Liver (tissue), 3 donors: Measurements from ENCODE around the gene KAZN.

Experiments
- GABPA ChIP-seq, 2 donors: IDR thresholded peaks in 1 of 2; conservative IDR thresholded peaks in 1 of 2; 2 replicates each; pipeline ENCODE4 v1.6.1; 2016; ENCODE audit warnings: antibody characterized with exemption in 2 of 2, mild to moderate bottlenecking in 1 of 2, moderate library complexity in 1 of 2
- HNF4G ChIP-seq: IDR thresholded peaks from 2 replicates; pipeline ENCODE4 v1.6.1; 2016; ENCODE audit warnings: antibody characterized with exemption
- JUND ChIP-seq, 2 donors: IDR thresholded peaks; 2 replicates each; pipeline ENCODE4 v1.6.1; 2016; ENCODE audit warnings: antibody characterized with exemption in 2 of 2
- RXRA ChIP-seq, 2 donors: IDR thresholded peaks; 2 replicates each; pipeline ENCODE4 v1.6.1; 2017 to 2018; ENCODE audit warnings: antibody characterized with exemption in 2 of 2, mild to moderate bottlenecking in 1 of 2
- TF ChIP-seq, protein P1 (sequence below): fragments of 150-350 bp; IDR thresholded peaks from 2 replicates; pipeline ENCODE4 v1.5.1; 2017; ENCODE audit warnings: improper control_type of control experiment, low read depth, low read length; ENCODE audit not compliant: missing input control
- TF ChIP-seq, protein P2 (sequence below): IDR thresholded peaks from 2 replicates; pipeline ENCODE4 v1.6.1; 2016; ENCODE audit warnings: antibody characterized with exemption
- donor health status: healthy.
- donor health status: healthy.

DNA sequence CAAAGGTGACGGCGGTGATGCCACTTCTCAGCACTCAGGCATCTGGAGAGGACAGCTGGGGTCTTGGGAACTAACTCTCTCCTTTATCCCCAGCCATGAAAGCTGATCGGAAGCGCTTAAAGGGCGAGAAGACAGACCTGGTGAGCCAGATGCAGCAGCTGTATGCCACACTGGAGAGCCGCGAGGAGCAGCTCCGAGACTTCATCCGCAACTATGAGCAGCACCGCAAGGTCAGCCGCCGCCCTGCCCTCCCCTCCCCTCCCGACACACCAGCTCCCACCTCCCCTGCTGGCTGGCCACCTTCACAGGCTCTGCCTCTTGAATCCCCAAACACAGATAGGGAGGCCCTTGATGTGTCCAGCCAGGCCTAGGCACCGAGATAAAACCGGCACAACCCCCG lies 436.2 kb downstream of the KAZN start:
- TF ChIP-seq, protein P1, sequence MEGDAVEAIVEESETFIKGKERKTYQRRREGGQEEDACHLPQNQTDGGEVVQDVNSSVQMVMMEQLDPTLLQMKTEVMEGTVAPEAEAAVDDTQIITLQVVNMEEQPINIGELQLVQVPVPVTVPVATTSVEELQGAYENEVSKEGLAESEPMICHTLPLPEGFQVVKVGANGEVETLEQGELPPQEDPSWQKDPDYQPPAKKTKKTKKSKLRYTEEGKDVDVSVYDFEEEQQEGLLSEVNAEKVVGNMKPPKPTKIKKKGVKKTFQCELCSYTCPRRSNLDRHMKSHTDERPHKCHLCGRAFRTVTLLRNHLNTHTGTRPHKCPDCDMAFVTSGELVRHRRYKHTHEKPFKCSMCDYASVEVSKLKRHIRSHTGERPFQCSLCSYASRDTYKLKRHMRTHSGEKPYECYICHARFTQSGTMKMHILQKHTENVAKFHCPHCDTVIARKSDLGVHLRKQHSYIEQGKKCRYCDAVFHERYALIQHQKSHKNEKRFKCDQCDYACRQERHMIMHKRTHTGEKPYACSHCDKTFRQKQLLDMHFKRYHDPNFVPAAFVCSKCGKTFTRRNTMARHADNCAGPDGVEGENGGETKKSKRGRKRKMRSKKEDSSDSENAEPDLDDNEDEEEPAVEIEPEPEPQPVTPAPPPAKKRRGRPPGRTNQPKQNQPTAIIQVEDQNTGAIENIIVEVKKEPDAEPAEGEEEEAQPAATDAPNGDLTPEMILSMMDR: no peak
- no peak for TF ChIP-seq GABPA (IDR thresholded peaks at IDR 0.05 in 1 of 2, conservative IDR thresholded peaks at IDR 0.05 in 1 of 2)
- TF ChIP-seq, protein P2, sequence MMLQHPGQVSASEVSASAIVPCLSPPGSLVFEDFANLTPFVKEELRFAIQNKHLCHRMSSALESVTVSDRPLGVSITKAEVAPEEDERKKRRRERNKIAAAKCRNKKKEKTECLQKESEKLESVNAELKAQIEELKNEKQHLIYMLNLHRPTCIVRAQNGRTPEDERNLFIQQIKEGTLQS: no peak
- TF ChIP-seq JUND (IDR thresholded peaks at IDR 0.05): no peak
- no peak for TF ChIP-seq RXRA (IDR thresholded peaks at IDR 0.05)
- no peak for TF ChIP-seq HNF4G
